Osteoblast (primary cell): ENCODE measurements around the gene MRPL14. TPM values are rescaled to one million over a fixed set of nuclear protein-coding genes. Genes with fewer than 3 reads are reported as not detected.
A peak's percentile ranks its signal among the peaks of the same experiment; 100 is the strongest.

Source experiments
- DNase-seq: peaks from one replicate; pipeline ENCODE4 v3.0.0; 2011; ENCODE audit warnings: low spot score, mixed read lengths; ENCODE audit not compliant: insufficient read length; ENCODE audit errors: missing footprints
- H2AFZ ChIP-seq: 2 replicates; pipeline ENCODE4 v1.6.0; 2011; ENCODE audit warnings: mild to moderate bottlenecking, low read length
- H3K27ac ChIP-seq: 2 replicates; pipeline ENCODE4 v1.5.1; 2011; ENCODE audit warnings: mild to moderate bottlenecking, low read depth, low read length, moderate library complexity
- H3K27me3 ChIP-seq: 2 replicates; pipeline ENCODE4 v1.6.0; 2012; ENCODE audit warnings: mild to moderate bottlenecking, control low read depth, inconsistent platforms, low read length, moderate library complexity; ENCODE audit not compliant: insufficient read depth
- H3K36me3 ChIP-seq: 2 replicates; pipeline ENCODE4 v1.5.1; 2011; ENCODE audit warnings: mild to moderate bottlenecking, low read length, control low read depth, moderate library complexity; ENCODE audit not compliant: insufficient read depth
- H3K4me1 ChIP-seq: 2 replicates; pipeline ENCODE4 v1.5.1; 2011; ENCODE audit warnings: mild to moderate bottlenecking, low read length, control low read depth, moderate library complexity; ENCODE audit not compliant: insufficient read depth
- H3K4me2 ChIP-seq: 2 replicates; pipeline ENCODE4 v1.6.0; 2011; ENCODE audit warnings: mild to moderate bottlenecking, low read length; ENCODE audit not compliant: insufficient read depth
- H3K4me3 ChIP-seq: fragments of 200-600 bp; sonication (generic); 3 replicates; pipeline ENCODE4 v1.5.1; 2012; ENCODE audit warnings: mild to moderate bottlenecking, low read length, inconsistent platforms; ENCODE audit not compliant: insufficient read depth
- H3K79me2 ChIP-seq: 2 replicates; pipeline ENCODE4 v1.6.0; 2012; ENCODE audit warnings: mild to moderate bottlenecking, low read length, control low read depth, inconsistent platforms; ENCODE audit not compliant: insufficient read depth
- H3K9me3 ChIP-seq: 2 replicates; pipeline ENCODE4 v1.5.1; 2011; ENCODE audit warnings: low read depth, low read length, control low read depth
- H4K20me1 ChIP-seq: 2 replicates; pipeline ENCODE4 v1.6.0; 2012; ENCODE audit warnings: mild to moderate bottlenecking, low read length, control low read depth; ENCODE audit not compliant: insufficient read depth
- total RNA-seq: library from RNA; depleted of rRNA; stranded (reverse); fragments of >200 nt; gene quantifications from 2 replicates; pipeline ENCODE4 v1.2.3, GENCODE V29; 2012
- TF ChIP-seq, protein P1 (sequence below): IDR thresholded peaks from 2 replicates; pipeline ENCODE4 v1.5.1; 2011; ENCODE audit warnings: mild to moderate bottlenecking, low read depth, low read length, moderate library complexity; ENCODE audit errors: extremely low read depth

Gene MRPL14
- total RNA-seq, 1 donor: 49.9 TPM

DNA sequence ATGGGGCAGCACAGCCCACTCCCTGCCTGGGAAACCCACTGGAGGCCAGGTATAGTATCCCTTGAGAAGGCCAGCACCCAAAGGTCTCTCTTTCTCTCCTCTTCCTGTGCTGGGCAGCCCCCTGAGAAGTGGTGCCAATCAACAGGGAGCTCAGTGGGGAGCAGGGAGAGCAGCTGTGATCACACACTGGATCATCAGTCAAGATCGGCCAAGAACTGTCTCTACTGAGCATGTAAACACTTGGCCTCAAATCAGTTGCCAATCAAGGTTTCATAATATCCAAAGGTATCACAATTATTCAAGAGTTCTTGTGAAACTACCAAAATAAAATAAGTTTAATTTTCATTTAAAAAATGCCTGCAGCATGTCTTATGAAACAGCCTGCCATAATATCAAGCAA is 18.8 kb downstream of the MRPL14 start:
- Histone ChIP-seq H4K20me1 (peaks cover 26% of the 10 kb centered on the region), H3K79me2 (peaks cover 75% of the 10 kb centered on the region), H3K27me3 (no peaks in the 10 kb centered on the region), H3K9me3 (no peaks in the 10 kb centered on the region), H3K4me1 (peaks cover 11% of the 10 kb centered on the region), H3K27ac (no peak overlapping the region), H3K4me2 (no peak overlapping the region), H3K4me3 (no peak overlapping the region), H2AFZ (no peak overlapping the region), H3K36me3 (peaks cover 63% of the 10 kb centered on the region)
- TF ChIP-seq, protein P1, sequence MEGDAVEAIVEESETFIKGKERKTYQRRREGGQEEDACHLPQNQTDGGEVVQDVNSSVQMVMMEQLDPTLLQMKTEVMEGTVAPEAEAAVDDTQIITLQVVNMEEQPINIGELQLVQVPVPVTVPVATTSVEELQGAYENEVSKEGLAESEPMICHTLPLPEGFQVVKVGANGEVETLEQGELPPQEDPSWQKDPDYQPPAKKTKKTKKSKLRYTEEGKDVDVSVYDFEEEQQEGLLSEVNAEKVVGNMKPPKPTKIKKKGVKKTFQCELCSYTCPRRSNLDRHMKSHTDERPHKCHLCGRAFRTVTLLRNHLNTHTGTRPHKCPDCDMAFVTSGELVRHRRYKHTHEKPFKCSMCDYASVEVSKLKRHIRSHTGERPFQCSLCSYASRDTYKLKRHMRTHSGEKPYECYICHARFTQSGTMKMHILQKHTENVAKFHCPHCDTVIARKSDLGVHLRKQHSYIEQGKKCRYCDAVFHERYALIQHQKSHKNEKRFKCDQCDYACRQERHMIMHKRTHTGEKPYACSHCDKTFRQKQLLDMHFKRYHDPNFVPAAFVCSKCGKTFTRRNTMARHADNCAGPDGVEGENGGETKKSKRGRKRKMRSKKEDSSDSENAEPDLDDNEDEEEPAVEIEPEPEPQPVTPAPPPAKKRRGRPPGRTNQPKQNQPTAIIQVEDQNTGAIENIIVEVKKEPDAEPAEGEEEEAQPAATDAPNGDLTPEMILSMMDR: no peak
- DNase-seq: no peak

DNA sequence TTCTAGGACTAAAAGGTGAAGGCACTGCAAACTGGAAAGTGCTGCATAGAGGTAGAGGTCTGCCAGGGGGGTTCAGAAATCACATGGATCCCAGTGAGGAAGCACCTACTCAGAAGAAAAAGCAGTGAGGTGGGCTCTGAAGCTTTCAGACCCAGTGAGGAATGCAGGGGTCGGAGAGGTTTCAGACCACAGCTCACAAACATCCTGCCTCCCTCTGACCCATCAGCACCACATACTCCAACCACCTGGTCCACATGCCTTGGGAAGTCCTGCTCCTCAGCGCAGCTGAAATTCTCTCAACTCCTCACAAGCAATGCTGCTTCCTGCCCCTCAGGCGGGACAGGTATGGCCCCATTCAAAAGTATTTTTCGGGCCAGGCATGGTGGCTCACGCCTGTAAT is 20.2 kb downstream of the MRPL14 start:
- TF ChIP-seq, protein P1: no peak
- no peak overlapping the region for H3K27ac ChIP-seq
- H2AFZ ChIP-seq: no peak overlapping the region
- peaks cover 27% of the 10 kb centered on the region for H4K20me1 ChIP-seq
- H3K27me3 ChIP-seq: no peaks in the 10 kb centered on the region
- no peaks in the 10 kb centered on the region for H3K9me3 ChIP-seq
- peaks cover 55% of the 10 kb centered on the region for H3K36me3 ChIP-seq
- no peak overlapping the region for H3K4me3 ChIP-seq
- DNase-seq: no peak
- peaks cover 68% of the 10 kb centered on the region for H3K79me2 ChIP-seq
- no peak overlapping the region for H3K4me2 ChIP-seq
- peaks cover 11% of the 10 kb centered on the region for H3K4me1 ChIP-seq

- TF ChIP-seq, protein P1: no peak
- peaks cover 48% of the 10 kb centered on the region for H3K36me3 ChIP-seq
- peaks cover 29% of the 10 kb centered on the region for H4K20me1 ChIP-seq
- peak; percentile 86 for DNase-seq
- H2AFZ ChIP-seq: no peak overlapping the region
- peaks cover 11% of the 10 kb centered on the region for H3K4me1 ChIP-seq
- no peak overlapping the region for H3K27ac ChIP-seq
- H3K4me3 ChIP-seq: no peak overlapping the region
- H3K4me2 ChIP-seq: no peak overlapping the region
- no peaks in the 10 kb centered on the region for H3K9me3 ChIP-seq
- no peaks in the 10 kb centered on the region for H3K27me3 ChIP-seq
- peaks cover 61% of the 10 kb centered on the region for H3K79me2 ChIP-seq
Observed at GRCh38 chr6:44105993-44106740, 21.1 kb downstream of the MRPL14 start.

- no peak overlapping the region for H3K27ac ChIP-seq
- H2AFZ ChIP-seq: no peak overlapping the region
- H3K79me2 ChIP-seq: peaks cover 52% of the 10 kb centered on the region
- no peaks in the 10 kb centered on the region for H3K9me3 ChIP-seq
- no peaks in the 10 kb centered on the region for H3K27me3 ChIP-seq
- TF ChIP-seq, protein P1: no peak
- no peak overlapping the region for H3K4me2 ChIP-seq
- peaks cover 35% of the 10 kb centered on the region for H4K20me1 ChIP-seq
- DNase-seq: no peak
- peaks cover 39% of the 10 kb centered on the region for H3K36me3 ChIP-seq
- H3K4me3 ChIP-seq: no peak overlapping the region
- H3K4me1 ChIP-seq: peaks cover 11% of the 10 kb centered on the region
Observed at GRCh38 chr6:44105146-44105545, 22.1 kb downstream of the MRPL14 start.
